ENCODE measurements around the gene TMEM178B.

The TMEM178B gene

GRCh38 chr7:141436575-141437075 is 362.8 kb downstream of the TMEM178B start:
- Histone ChIP-seq H3K36me3 (ENCODE audit: control insufficient read depth in 2 of 2, insufficient read depth in 1 of 2, low read length in 2 of 2) (no peaks in the 10 kb centered on the region), H3K27ac (ENCODE audit: extremely low read depth, low read depth, low read length) (no peak overlapping the region), H3K4me1 (ENCODE audit: control insufficient read depth, insufficient read depth, low read length) (no peaks in the 10 kb centered on the region), H3K9me3 (ENCODE audit: control insufficient read depth, insufficient read depth, low read depth, low read length) (no peaks in the 10 kb centered on the region), H3K4me3 (ENCODE audit: low read depth, low read length) (no peak overlapping the region)
- TF ChIP-seq ZNF37A (tag by site-specific recombination; IDR thresholded peaks at IDR 0.05) (no peak), INSM2 (tag by site-specific recombination; IDR thresholded peaks at IDR 0.05) (no peak), EGR2 (tag by site-specific recombination; IDR thresholded peaks at IDR 0.05; ENCODE audit: low read depth) (no peak), ZNF692 (tag by site-specific recombination; IDR thresholded peaks at IDR 0.05) (no peak), GFI1B (tag by site-specific recombination; IDR thresholded peaks at IDR 0.05) (no peak), ZNF571 (tag by site-specific recombination; IDR thresholded peaks at IDR 0.05) (no peak), YY1 (tag by site-specific recombination; IDR thresholded peaks at IDR 0.05) (no peak), SP3 (tag by site-specific recombination; IDR thresholded peaks at IDR 0.05) (no peak), BCL11B (tag by site-specific recombination; IDR thresholded peaks at IDR 0.05; ENCODE audit: low read depth) (no peak)
- CTCF ChIA-PET = interaction anchor here (1.1 kb wide), 1 partner anchor 38 kb away, joined by 4 read pairs; no protein-coding TSS in a partner anchor
- POLR2A ChIA-PET = interaction anchor here (0.7 kb wide), 1 partner anchor 856 kb away, joined by 3 read pairs; no protein-coding TSS in a partner anchor

GRCh38 chr7:141439164-141439563 is 365.3 kb downstream of the TMEM178B start:
- H3K27ac ChIP-seq (ENCODE audit: extremely low read depth, low read depth, low read length) = no peak overlapping the region
- no peaks in the 10 kb centered on the region for H3K36me3 ChIP-seq (ENCODE audit: control insufficient read depth in 2 of 2, insufficient read depth in 1 of 2, low read length in 2 of 2)
- H3K9me3 ChIP-seq (ENCODE audit: control insufficient read depth, insufficient read depth, low read depth, low read length) = no peaks in the 10 kb centered on the region
- ChIA-PET CTCF (no interaction called here), POLR2A (no interaction called here)
- H3K4me3 ChIP-seq (ENCODE audit: low read depth, low read length) = no peak overlapping the region
- no peaks in the 10 kb centered on the region for H3K4me1 ChIP-seq (ENCODE audit: control insufficient read depth, insufficient read depth, low read length)
- no peak for TF ChIP-seq ZNF704 (tag by site-specific recombination; IDR thresholded peaks at IDR 0.05)
- no peak for TF ChIP-seq ZNF24 (tag by site-specific recombination; IDR thresholded peaks at IDR 0.05)

- ChIA-PET CTCF (no interaction called here), POLR2A (no interaction called here)
- Histone ChIP-seq H3K36me3 (ENCODE audit: control insufficient read depth in 2 of 2, insufficient read depth in 1 of 2, low read length in 2 of 2) (no peaks in the 10 kb centered on the region), H3K9me3 (ENCODE audit: control insufficient read depth, insufficient read depth, low read depth, low read length) (no peaks in the 10 kb centered on the region), H3K27ac (ENCODE audit: extremely low read depth, low read depth, low read length) (no peak overlapping the region), H3K4me3 (ENCODE audit: low read depth, low read length) (no peak overlapping the region), H3K4me1 (ENCODE audit: control insufficient read depth, insufficient read depth, low read length) (no peaks in the 10 kb centered on the region)
- no peak for TF ChIP-seq YY1 (tag by site-specific recombination; IDR thresholded peaks at IDR 0.05)
- no peak for TF ChIP-seq ZNF529 (tag by site-specific recombination; IDR thresholded peaks at IDR 0.05; ENCODE audit: insufficient replicate concordance)
- TF ChIP-seq AEBP2 (tag by site-specific recombination; IDR thresholded peaks at IDR 0.05; ENCODE audit: borderline replicate concordance) = no peak
- no peak for TF ChIP-seq ZNF248 (tag by site-specific recombination; IDR thresholded peaks at IDR 0.05)
- no peak for TF ChIP-seq HIC1 (tag by site-specific recombination; IDR thresholded peaks at IDR 0.05)
- TF ChIP-seq ZNF670 (tag by site-specific recombination; IDR thresholded peaks at IDR 0.05; ENCODE audit: low read depth) = no peak
- TF ChIP-seq KLF7 (tag by site-specific recombination; IDR thresholded peaks at IDR 0.05; ENCODE audit: borderline replicate concordance) = no peak
- TF ChIP-seq ZNF354C (tag by site-specific recombination; IDR thresholded peaks at IDR 0.05; ENCODE audit: borderline replicate concordance, low read depth) = no peak
Observed at GRCh38 chr7:141439776-141440175, 365.9 kb downstream of the TMEM178B start.
